NOMO-1 (cell line): ENCODE data around the gene CCDC73.
"Not testable (repeated sequence)": the region's sequence is repeated elsewhere in the genome, so short reads cannot be mapped to it uniquely, and the experiment has no call there.

ENCODE experiments used
- DNase-seq, 2 experiments: peaks; one replicate each; lab custom pipeline; 2025; ENCODE audit not compliant: unreplicated experiment in 2 of 2; lab: John Stamatoyannopoulos, UW

The CCDC73 gene

GRCh38 chr11:32809313-32809712, 14.9 kb upstream of the CCDC73 start:
- DNase-seq, result peak; percentile 31 to 62

- DNase-seq, result no peak
These were observed 2.0 kb upstream of the CCDC73 start for GRCh38 chr11:32796425-32796824.

DNA sequence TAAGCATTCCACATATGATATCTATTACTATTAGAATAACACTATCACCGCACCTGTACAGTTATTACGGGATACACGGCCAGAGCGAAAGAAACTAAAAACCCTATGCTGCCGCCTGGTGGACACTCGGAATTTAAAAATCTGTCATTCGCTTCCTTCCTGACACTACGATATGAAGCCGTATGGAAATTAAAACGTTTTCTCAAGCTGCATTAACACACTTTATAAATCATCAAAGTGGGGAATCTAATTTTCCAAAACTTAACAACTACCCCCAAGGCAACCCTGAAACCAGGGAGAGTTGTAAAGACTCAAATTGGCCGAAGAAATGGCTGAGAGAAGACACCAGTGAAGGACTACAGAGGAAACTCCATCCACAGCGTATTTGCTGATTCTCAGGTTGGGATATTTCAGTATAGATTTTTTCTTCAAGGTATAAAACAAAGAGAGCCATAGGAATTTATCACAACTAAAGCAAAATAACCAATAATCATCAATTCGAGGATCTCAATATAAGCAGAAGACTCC, 1.4 kb downstream of the CCDC73 start:
- DNase-seq, result peak; percentile 36 to 45

- no peak for DNase-seq
These were observed 2.1 kb downstream of the CCDC73 start for GRCh38 chr11:32792111-32792947.

DNA sequence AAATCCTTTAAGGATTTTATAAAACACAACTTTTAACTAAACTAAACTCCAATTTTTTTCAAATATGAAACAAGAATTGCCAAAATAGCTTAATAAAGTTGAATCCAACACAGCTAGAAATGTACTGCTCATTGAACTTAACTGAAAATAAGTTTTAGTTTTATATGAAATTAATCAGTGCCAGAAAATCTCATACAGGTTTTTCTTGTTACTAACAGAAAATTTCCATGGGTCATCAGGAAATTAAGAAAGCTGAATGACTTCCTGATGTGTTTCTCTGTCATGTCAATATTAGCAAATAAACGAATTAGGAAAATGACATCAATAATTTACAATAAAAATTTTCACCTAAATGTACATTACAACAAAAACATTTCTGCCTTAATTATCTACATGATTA, 3.5 kb downstream of the CCDC73 start:
- no peak for DNase-seq

- no peak for DNase-seq
These were observed 7.7 kb downstream of the CCDC73 start for GRCh38 chr11:32786811-32787210.

- no peak for DNase-seq
These were observed 9.2 kb downstream of the CCDC73 start for GRCh38 chr11:32785262-32785661.

DNA sequence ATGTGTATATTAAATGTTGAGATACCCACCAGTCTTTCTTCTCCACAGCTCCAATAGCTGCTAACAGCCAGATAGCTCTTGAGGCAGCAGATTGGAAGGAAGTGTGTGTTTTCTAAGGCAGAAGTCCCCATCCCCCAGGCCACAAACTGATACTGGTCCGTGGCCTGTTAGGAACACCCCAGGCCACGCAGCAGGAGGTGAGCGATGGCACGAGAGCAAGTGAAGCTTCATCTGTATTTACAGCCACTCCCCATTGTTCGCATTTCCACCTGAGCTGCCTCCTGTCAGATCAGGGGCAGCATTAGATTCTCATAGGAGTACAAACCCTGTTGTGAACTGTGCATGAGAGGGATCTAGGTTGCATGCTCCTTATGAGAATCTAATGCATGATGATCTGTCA, 12.7 kb downstream of the CCDC73 start:
- DNase-seq, result no peak

GRCh38 chr11:32780839-32781238, 13.6 kb downstream of the CCDC73 start:
- not testable (repeated sequence) for DNase-seq

- peak; percentile 66 to 70 for DNase-seq
These were observed 15.3 kb downstream of the CCDC73 start for GRCh38 chr11:32779136-32779535.

DNA sequence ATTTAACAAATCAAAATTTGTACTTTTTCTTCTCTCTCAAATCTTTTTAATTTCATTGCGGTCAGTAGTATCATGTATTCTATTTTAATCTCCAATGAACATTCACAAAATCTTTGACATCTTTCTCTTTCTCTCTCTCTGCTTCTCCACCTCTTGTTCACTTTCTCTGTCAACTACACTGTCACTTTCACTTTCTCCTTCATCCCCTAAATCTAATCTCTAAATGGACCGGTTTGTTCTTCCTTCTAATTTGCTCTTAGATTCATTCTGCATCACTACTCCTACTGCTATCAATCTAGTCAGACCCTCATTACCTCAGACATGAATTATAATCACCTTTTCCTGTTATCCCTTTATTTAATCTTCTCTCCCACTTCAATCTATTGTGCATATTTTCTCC, 18.6 kb downstream of the CCDC73 start:
- DNase-seq, result no peak

DNA sequence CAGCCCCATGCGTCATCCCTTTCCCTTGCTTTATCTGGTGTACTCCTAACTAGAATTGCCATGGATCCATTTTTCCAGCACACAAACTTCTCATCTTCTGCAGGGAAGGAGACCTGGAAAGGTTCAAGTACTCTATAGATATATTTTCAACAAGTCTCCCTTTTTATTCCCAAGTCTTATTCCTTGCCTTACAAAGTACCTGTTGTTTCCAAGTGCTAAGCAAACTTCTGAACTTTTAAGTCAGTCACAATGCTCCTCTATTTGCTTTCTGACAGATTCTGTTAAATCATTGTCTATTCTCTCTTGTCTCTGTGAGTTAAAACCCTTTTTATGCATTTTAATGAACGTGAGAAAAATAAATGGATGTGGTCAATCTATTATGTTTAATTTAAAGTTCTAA, 20.4 kb downstream of the CCDC73 start:
- no peak for DNase-seq

GRCh38 chr11:32772731-32773130, 21.7 kb downstream of the CCDC73 start:
- DNase-seq, result no peak

- not testable (repeated sequence) for DNase-seq
These were observed 32.7 kb downstream of the CCDC73 start for GRCh38 chr11:32761774-32762173.

GRCh38 chr11:32758291-32758690, 36.2 kb downstream of the CCDC73 start:
- no peak for DNase-seq

- DNase-seq, result not testable (repeated sequence)
These were observed 41.3 kb downstream of the CCDC73 start for GRCh38 chr11:32753181-32753580.

DNA sequence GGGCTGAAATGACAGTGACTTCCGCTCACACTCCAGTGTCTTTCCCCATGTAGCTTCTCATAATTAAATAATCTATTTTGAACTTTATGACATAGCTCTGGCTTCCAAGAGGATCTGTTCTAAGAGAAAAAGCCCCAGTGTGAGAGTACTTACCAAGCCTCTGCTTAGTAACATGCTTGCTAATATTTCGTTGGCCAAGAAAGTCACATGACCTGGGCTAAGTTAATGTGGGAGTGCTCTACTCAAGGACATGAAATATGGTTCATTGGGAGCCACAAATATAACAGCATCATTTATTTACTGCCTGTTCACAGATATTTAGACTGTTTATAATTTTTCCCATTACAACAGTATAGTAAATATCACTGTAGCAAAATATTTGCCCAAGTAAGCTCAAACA, 42.5 kb downstream of the CCDC73 start:
- DNase-seq, result no peak

DNA sequence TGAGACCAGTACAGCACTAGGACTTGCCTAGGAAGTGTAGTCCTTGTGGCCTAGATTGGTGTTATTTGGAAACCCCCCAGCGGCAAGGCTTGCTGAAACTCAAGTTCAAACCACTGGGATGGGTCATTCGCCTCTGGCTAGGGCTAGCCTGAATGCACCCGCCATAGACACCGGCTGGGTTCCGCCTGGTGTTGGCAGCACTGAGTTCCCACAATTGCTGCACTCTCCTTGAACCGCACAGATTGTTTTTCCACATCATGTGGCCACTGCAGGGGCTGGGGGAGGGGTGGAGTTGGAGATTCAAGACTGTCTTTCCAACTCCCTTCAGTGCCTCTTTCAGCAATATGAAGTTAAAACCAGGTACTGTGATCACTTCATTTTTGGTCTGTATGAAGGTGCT, 43.1 kb downstream of the CCDC73 start:
- DNase-seq, result no peak

- DNase-seq, result no peak
These were observed 64.5 kb downstream of the CCDC73 start for GRCh38 chr11:32729976-32730375.

DNA sequence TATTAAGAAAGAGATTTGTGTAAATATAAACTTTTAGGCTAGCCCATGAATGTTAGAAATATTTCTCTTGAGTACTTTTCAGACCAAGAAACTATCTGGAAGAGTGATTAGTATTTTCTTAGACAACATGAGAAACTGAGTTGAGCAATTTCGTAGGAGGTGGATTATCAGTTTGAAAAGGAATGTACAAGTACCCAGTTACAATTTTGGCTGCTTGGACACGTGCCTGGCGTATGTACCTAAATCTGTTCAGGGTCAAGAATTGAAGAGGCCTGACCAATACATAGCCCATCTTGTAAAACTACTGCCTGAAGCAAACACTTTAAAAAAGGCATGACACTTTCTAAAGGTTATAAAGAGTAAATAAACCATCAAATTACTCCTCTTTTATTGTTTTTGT, 71.1 kb downstream of the CCDC73 start:
- DNase-seq, result no peak

DNA sequence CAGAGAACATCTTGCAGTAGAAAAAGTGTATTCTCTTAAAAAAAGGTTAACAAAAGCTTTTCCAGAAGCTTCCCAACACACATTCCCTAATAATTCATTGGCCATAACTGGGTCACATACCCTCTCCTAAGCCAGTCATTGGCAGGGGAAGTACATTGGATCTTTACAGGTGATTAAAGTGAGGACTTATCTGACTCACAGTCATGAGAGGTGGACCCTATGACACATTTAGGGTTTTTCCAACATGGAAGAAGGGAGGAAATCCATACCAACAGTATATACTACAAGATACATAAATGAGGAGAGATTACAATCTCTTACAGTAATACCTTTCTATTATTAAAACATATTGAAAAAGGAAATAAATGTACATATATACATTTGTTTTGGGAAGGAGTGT, 72.2 kb downstream of the CCDC73 start:
- DNase-seq, result no peak

DNA sequence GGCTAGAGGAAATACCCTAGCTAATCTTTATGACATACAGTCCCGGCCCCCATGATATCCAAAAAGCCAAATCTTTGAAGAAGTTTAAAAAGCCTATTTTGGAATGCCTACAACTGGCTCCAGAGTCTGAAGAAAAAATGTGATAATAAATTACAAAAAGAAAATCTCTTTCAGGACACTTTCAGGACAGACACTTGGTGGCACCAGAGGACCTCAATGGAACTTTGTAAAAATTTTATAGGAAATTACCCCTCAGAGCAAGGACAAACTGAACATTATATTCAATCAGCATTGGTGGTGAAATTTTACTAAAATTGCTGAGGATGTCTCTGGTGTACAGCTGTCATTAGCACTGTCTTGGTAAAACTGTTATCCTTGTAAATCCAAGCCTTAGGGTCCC, 81.0 kb downstream of the CCDC73 start:
- no peak for DNase-seq

DNA sequence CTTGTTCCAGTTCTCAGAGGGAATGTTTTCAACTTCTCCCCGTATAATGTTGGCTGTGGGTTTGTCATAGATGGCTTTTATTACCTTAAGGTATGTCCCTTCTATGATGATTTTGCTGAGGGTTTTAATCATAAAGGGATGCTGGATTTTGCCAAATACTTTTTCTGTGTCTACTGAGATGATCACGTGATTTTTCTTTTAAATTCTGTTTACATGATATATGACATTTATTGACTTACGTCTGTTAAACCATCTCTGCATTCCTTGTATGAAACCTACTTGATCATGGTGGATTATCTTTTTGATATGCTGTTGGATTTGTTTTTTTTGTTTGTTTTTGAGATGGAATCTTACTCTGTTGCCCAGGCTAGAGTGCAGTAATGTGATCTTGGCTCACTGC, 85.5 kb downstream of the CCDC73 start:
- DNase-seq, result not testable (repeated sequence)
